Dedifferentiated amniotic fluid mesenchymal stem cell (primary cell): ENCODE measurements around the gene TBCC.
"Not testable (repeated sequence)": the region's sequence is repeated elsewhere in the genome, so short reads cannot be mapped to it uniquely, and the experiment has no call there.

Source experiments
- DNase-seq: peaks from one replicate; pipeline ENCODE4 v3.0.0-alpha.2; 2016; ENCODE audit errors: extremely low spot score

Gene TBCC

GRCh38 chr6:42745640-42746462 is at the start of gene TBCC:
TBCC (minus strand) TSS chr6:42746103; CDS start chr6:42746073, 30 bp downstream.
- DNase-seq, result peak; percentile 98

- DNase-seq, result no peak
Observed at GRCh38 chr6:42795651-42796050, 49.7 kb upstream of the TBCC start.

GRCh38 chr6:42791706-42792320 is 45.9 kb upstream of the TBCC start:
- no peak for DNase-seq

- DNase-seq, result no peak
Observed at GRCh38 chr6:42790549-42791181, 44.8 kb upstream of the TBCC start.

- no peak for DNase-seq
Observed at GRCh38 chr6:42788671-42789070, 42.8 kb upstream of the TBCC start.

GRCh38 chr6:42787063-42787472 is 41.2 kb upstream of the TBCC start:
- no peak for DNase-seq

GRCh38 chr6:42786525-42786985 is 40.7 kb upstream of the TBCC start:
- no peak for DNase-seq

- DNase-seq, result no peak
Observed at GRCh38 chr6:42784717-42785498, 39.0 kb upstream of the TBCC start.

- no peak for DNase-seq
Observed at GRCh38 chr6:42783876-42784642, 38.2 kb upstream of the TBCC start.

- DNase-seq, result peak; percentile 15
Observed at GRCh38 chr6:42783177-42783875, 37.4 kb upstream of the TBCC start.

- DNase-seq, result peak; percentile 73
Observed at GRCh38 chr6:42782689-42783176, 36.8 kb upstream of the TBCC start.

GRCh38 chr6:42781796-42782688 is 36.1 kb upstream of the TBCC start, which contains the start of gene BICRAL:
BICRAL (plus strand) TSS chr6:42782052; CDS start chr6:42822023, 39,971 bp downstream.
- DNase-seq, result peak; percentile 72

GRCh38 chr6:42781546-42781795 is 35.6 kb upstream of the TBCC start:
- DNase-seq, result peak; percentile 15

GRCh38 chr6:42779521-42779920 is 33.6 kb upstream of the TBCC start:
- DNase-seq, result no peak

GRCh38 chr6:42778122-42778521 is 32.2 kb upstream of the TBCC start:
- DNase-seq, result no peak

GRCh38 chr6:42777126-42777822 is 31.4 kb upstream of the TBCC start:
- peak; percentile 46 for DNase-seq

GRCh38 chr6:42774821-42775487 is 29.1 kb upstream of the TBCC start:
- DNase-seq, result not testable (repeated sequence)

- no peak for DNase-seq
Observed at GRCh38 chr6:42774201-42774600, 28.3 kb upstream of the TBCC start.
